GM12878 (cell line): ENCODE measurements around the gene SLC9A3. TPM values are rescaled to one million over a fixed set of nuclear protein-coding genes. Genes with fewer than 3 reads are reported as not detected.

Experiments
- ATAC-seq: fragments of 200-7000 bp; cut with Tn5 transposase; 3 replicates; pipeline ENCODE4 v1.9.1; 2020; ENCODE audit warnings: mild to moderate bottlenecking, moderate library complexity
- BruUV-seq: library from RNA; stranded (reverse); fragments of 400-500 nt; replicated peaks from 2 replicates; lab custom pipeline; 2021; lab: Mats Ljungman, UMichigan
- CTCF ChIA-PET: fragments of 300-600 bp; sonication (Branson Sonifier 250); formaldehyde crosslinking; extraction: SDS; loops from one replicate; lab custom pipeline; 2021; ENCODE audit warnings: inconsistent platforms; lab: Yijun Ruan, JAX
- POLR2A ChIA-PET: fragments of 350-600 bp; formaldehyde crosslinking; extraction: SDS; loops from one replicate; lab custom pipeline; 2021; ENCODE audit warnings: inconsistent platforms; lab: Charles Lee
- RAD21 ChIA-PET: fragments of 300-600 bp; sonication (Branson Sonifier 250); formaldehyde crosslinking; loops from one replicate; lab custom pipeline; 2023; ENCODE audit warnings: antibody characterized with exemption; ENCODE audit not compliant: unreplicated experiment; lab: Charles Lee
- SMC1A ChIA-PET: fragments of 300-600 bp; sonication (Branson Sonifier 250); formaldehyde crosslinking; loops from one replicate; lab custom pipeline; 2023; ENCODE audit not compliant: unreplicated experiment, uncharacterized antibody; lab: Charles Lee
- DNase-seq: peaks from one replicate; pipeline ENCODE4 v3.0.0-alpha.2; 2011; ENCODE audit warnings: low read depth, low spot score
- FAIRE-seq: peaks from 3 replicates; lab custom pipeline; 2011; peaks lifted over from hg19 to GRCh38; lab: Jason Lieb, UNC
- H2AFZ ChIP-seq: 2 replicates; pipeline ENCODE4 v1.6.0; 2011; ENCODE audit warnings: low read depth, low read length, control low read depth; ENCODE audit not compliant: control insufficient read depth
- H3K27ac ChIP-seq: 2 replicates; pipeline ENCODE4 v1.5.1; 2011; ENCODE audit warnings: control low read depth; ENCODE audit not compliant: control insufficient read depth, insufficient read depth
- H3K27me3 ChIP-seq, 2 experiments: replicated peaks in 1 of 2; 2 replicates each; pipeline versions ENCODE4 v1.6.0 to v1.6.1; 2011; ENCODE audit warnings: low read length in 1 of 2; ENCODE audit not compliant: control insufficient read depth in 2 of 2, insufficient read depth in 2 of 2
- H3K36me3 ChIP-seq, 2 experiments: 2 replicates each; pipeline ENCODE4 v1.5.1; 2011; ENCODE audit warnings: low read length in 1 of 2; ENCODE audit not compliant: control insufficient read depth in 2 of 2, insufficient read depth in 2 of 2
- H3K4me1 ChIP-seq: 2 replicates; pipeline ENCODE4 v1.6.1; 2011; ENCODE audit warnings: mild to moderate bottlenecking, low read length, moderate library complexity, mixed read lengths; ENCODE audit not compliant: control insufficient read depth, insufficient read depth
- H3K4me2 ChIP-seq: 2 replicates; pipeline ENCODE4 v1.6.0; 2011; ENCODE audit warnings: control low read depth; ENCODE audit not compliant: control insufficient read depth, insufficient read depth
- H3K4me3 ChIP-seq: fragments of 200-600 bp; sonication (generic); 2 replicates; pipeline ENCODE4 v1.5.1; 2016
- H3K79me2 ChIP-seq: 2 replicates; pipeline ENCODE4 v1.6.0; 2011; ENCODE audit warnings: low read length; ENCODE audit not compliant: control insufficient read depth, insufficient read depth
- H3K9ac ChIP-seq: 2 replicates; pipeline ENCODE4 v1.8.0; 2011; ENCODE audit warnings: low read length, control low read depth, mixed read lengths; ENCODE audit not compliant: control insufficient read depth, insufficient read depth
- H3K9me3 ChIP-seq: replicated peaks from 3 replicates; pipeline ENCODE4 v1.5.1; 2011; ENCODE audit warnings: mild to moderate bottlenecking, low read length; ENCODE audit not compliant: control insufficient read depth, insufficient read depth
- H4K20me1 ChIP-seq: 2 replicates; pipeline ENCODE4 v1.6.0; 2011; ENCODE audit not compliant: control insufficient read depth, insufficient read depth
- ATF3 ChIP-seq: IDR thresholded peaks from 2 replicates; pipeline ENCODE4 v1.6.1; 2011; ENCODE audit warnings: low read depth, mild to moderate bottlenecking, low read length, moderate library complexity, borderline replicate concordance; ENCODE audit errors: extremely low read depth
- CEBPB ChIP-seq, 2 experiments: fragments of 150-350 bp in 1 of 2; IDR thresholded peaks; 2 replicates each; pipeline ENCODE4 v1.6.1; 2012 to 2014; ENCODE audit warnings: low read depth in 2 of 2, low read length in 2 of 2, borderline replicate concordance in 1 of 2, inconsistent platforms in 1 of 2
- CHD2 ChIP-seq: IDR thresholded peaks from 2 replicates; pipeline ENCODE4 v1.6.1; 2011; ENCODE audit warnings: low read depth, low read length, improper control_type of control experiment, borderline replicate concordance
- FOXK2 ChIP-seq: fragments of 450-650 bp; IDR thresholded peaks from 2 replicates; pipeline ENCODE4 v1.6.1; 2017; ENCODE audit warnings: mild to moderate bottlenecking, moderate library complexity
- HDAC2 ChIP-seq: fragments of 200-600 bp; sonication (generic); IDR thresholded peaks from 2 replicates; pipeline ENCODE4 v1.6.1; 2017
- HDAC6 ChIP-seq: fragments of 200-600 bp; sonication (generic); IDR thresholded peaks from one replicate; pipeline ENCODE4 v1.8.0; 2017; ENCODE audit warnings: antibody characterized with exemption; ENCODE audit not compliant: unreplicated experiment
- HSF1 ChIP-seq: fragments of 150-350 bp; IDR thresholded peaks from 2 replicates; pipeline ENCODE4 v1.6.1; 2014; ENCODE audit warnings: mild to moderate bottlenecking, low read depth, low read length
- JUND ChIP-seq: IDR thresholded peaks from 2 replicates; pipeline ENCODE4 v1.6.1; 2012; ENCODE audit warnings: low read depth, mild to moderate bottlenecking, low read length, improper control_type of control experiment, moderate library complexity
- MYC ChIP-seq: IDR thresholded peaks from 2 replicates; pipeline ENCODE4 v1.6.1; 2011; ENCODE audit warnings: mild to moderate bottlenecking, low read length, moderate library complexity, inconsistent platforms; ENCODE audit not compliant: insufficient read depth, insufficient replicate concordance, insufficient read length, severe bottlenecking
- NFXL1 ChIP-seq: fragments of 450-650 bp; IDR thresholded peaks from 2 replicates; pipeline ENCODE4 v1.6.1; 2017; ENCODE audit warnings: antibody characterized with exemption, mild to moderate bottlenecking, borderline replicate concordance
- POLR2AphosphoS5 ChIP-seq: IDR thresholded peaks from 2 replicates; pipeline ENCODE4 v1.6.1; 2011; ENCODE audit warnings: mild to moderate bottlenecking, low read length, inconsistent platforms
- RAD51 ChIP-seq: fragments of 450-650 bp; IDR thresholded peaks from 2 replicates; pipeline ENCODE4 v1.6.1; 2016; ENCODE audit warnings: moderate library complexity, mild to moderate bottlenecking, inconsistent platforms
- RB1 ChIP-seq: fragments of 450-650 bp; formaldehyde crosslinking; IDR thresholded peaks from 2 replicates; pipeline ENCODE4 v1.6.1; 2017; ENCODE audit warnings: mild to moderate bottlenecking, borderline replicate concordance
- RFX5 ChIP-seq: IDR thresholded peaks from 2 replicates; pipeline ENCODE4 v1.6.1; 2011; ENCODE audit warnings: low read depth, low read length, improper control_type of control experiment
- RUNX3 ChIP-seq: IDR thresholded peaks from 2 replicates; pipeline ENCODE4 v1.6.1; 2012; ENCODE audit warnings: low read length, inconsistent platforms
- SMARCA5 ChIP-seq: fragments of 450-650 bp; IDR thresholded peaks from 2 replicates; pipeline ENCODE4 v1.6.1; 2017; ENCODE audit warnings: mild to moderate bottlenecking
- SP1 ChIP-seq: IDR thresholded peaks from one replicate; pipeline ENCODE4 v1.6.1; 2011; ENCODE audit warnings: low read depth, low read length
- WGBS: methylation state at CpG from one replicate; pipeline ENCODE4 v1.1.6; 2016; ENCODE audit warnings: low lambda C conversion rate; ENCODE audit not compliant: insufficient replicate concordance, insufficient coverage; ENCODE audit errors: missing lambda C conversion rate; 5-methylcytosine and 5-hydroxymethylcytosine counted together
- in situ Hi-C: fragments of 300-500 bp; cut with MboI; formaldehyde crosslinking; loops from 9 replicates; pipeline ENCODE4 v1.14.3; 2018; ENCODE audit warnings: mixed read lengths
- intact Hi-C: fragments of 100-400 bp; cut with micrococcal nuclease; formaldehyde crosslinking; loops from one replicate; pipeline ENCODE4 v1.14.2; 2022; ENCODE audit not compliant: unreplicated experiment
- polyA plus RNA-seq, 11 experiments: library from polyadenylated mRNA; depleted of rRNA in 4 of 11; unstranded in 6 of 11; stranded (reverse) in 5 of 11; fragments of >200 nt; fragmentation: Nextera tagmentation in 4 of 11; fragmentation: Illumina TruSeq in 1 of 11; extraction: Ambion mirVana in 4 of 11; extraction: Trizol in 1 of 11; gene quantifications; 1 replicate in 1 of 11; 2 replicates in 10 of 11; pipeline versions ENCODE4 v1.2.1 to v1.2.3, GENCODE V29; 2011 to 2016; ENCODE audit warnings: inconsistent platforms in 2 of 11, missing spikeins in 2 of 11, low read depth in 1 of 11
- total RNA-seq, 4 experiments: library from RNA; depleted of rRNA in 3 of 4; stranded (reverse); fragments of >200 nt in 3 of 4; fragmentation: Illumina TruSeq in 1 of 4; extraction: Trizol in 1 of 4; gene quantifications; 2 replicates each; pipeline versions ENCODE4 v1.2.1 to v1.2.3, GENCODE V29; 2013 to 2021
- TF ChIP-seq, protein P1 (sequence below): IDR thresholded peaks from 2 replicates; pipeline ENCODE4 v1.6.1; 2012; ENCODE audit warnings: low read depth, low read length, improper control_type of control experiment
- TF ChIP-seq, protein P2 (sequence below): fragments of 450-650 bp; conservative IDR thresholded peaks from 2 replicates; pipeline ENCODE4 v1.6.1; 2017; ENCODE audit warnings: mild to moderate bottlenecking, moderate library complexity

Gene SLC9A3
- total and polyA plus RNA-seq, 10 of the 15 experiments (the other 5 are each of a cell fraction or from before 2014, with no cell fraction given) = 0.04 to 5.2 (median 2.3) TPM; not detected in 1

DNA sequence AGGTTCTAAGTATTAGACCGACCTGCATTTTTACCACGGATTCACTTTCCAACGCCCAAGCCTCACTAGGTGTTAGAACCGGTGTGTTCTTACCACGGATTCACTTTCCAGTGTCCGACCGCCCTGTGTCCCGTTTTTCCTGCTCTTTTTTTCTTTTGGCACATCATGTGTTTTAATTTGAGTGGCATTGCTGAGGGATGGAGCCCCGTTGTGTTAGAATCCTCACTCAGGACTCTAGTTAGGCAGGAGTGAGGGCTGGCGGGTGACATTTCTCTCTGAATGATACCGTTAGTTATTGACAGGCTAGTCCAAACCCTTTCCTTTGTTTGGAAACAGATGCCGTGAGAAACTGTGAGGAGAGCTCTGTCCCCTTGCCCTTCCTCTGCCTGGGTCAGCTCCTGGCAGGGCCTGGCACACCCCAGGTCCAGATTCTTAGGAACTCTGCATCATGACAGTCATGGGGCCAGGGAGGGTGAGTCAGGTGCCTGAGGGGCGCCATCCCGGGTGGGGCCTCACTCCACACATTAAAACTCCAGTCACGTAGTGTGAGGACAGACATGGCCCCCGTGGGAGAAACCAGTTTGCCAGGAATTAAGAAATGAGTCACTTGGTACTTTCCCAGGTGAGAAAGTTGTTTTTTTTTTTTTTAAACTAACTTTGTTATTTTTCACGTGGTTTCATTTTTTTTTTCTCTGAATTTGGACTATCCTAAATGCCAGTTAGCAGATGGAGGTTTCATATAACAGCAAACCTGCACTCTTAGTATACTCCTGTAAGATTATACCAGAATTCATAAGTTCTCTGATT is 65.5 kb downstream of the SLC9A3 start:
- no peak overlapping the region for H3K4me3 ChIP-seq
- WGBS = 65% methylated on average over 17 of the region's 17 CpGs
- H2AFZ ChIP-seq = peak overlapping the region; percentile 28; the same call in 1 of the 2 replicates
- ChIA-PET CTCF (interaction anchor here (1.7 to 3.0 kb wide), 2 partner anchors 13 to 142 kb away, joined by 4 to 13 read pairs; no protein-coding TSS in a partner anchor), SMC1A (interaction anchor here (1.4 kb wide), 1 partner anchor 12 kb away, joined by 5 read pairs; no protein-coding TSS in a partner anchor), RAD21 (interaction anchor here (0.9 to 1.7 kb wide), 4 partner anchors 10 to 142 kb away, joined by 3 to 8 read pairs (median 4); no protein-coding TSS in a partner anchor), POLR2A (interaction anchor here (3.4 kb wide), 1 partner anchor 14 kb away, joined by 17 read pairs; no protein-coding TSS in a partner anchor)
- intact Hi-C loops = no loop called here
- ATAC-seq = peak; percentile 92
- no peaks in the 10 kb centered on the region for H3K27me3 ChIP-seq
- in situ Hi-C loops = no loop called here
- peak overlapping the region; percentile 78 for H3K4me2 ChIP-seq
- peaks cover 22% of the 10 kb centered on the region for H3K79me2 ChIP-seq
- peak overlapping the region; percentile 91 for H3K27ac ChIP-seq
- peak; percentile 56 for DNase-seq
- BruUV-seq = no TSS peak
- H3K4me1 ChIP-seq = peaks cover 7% of the 10 kb centered on the region
- no peaks in the 10 kb centered on the region; the same call in 1 of the 3 replicates for H3K9me3 ChIP-seq
- H4K20me1 ChIP-seq = no peaks in the 10 kb centered on the region
- FAIRE-seq = peak; percentile 64
- H3K9ac ChIP-seq = peak overlapping the region; percentile 49
- H3K36me3 ChIP-seq = peaks cover 33 to 36% of the 10 kb centered on the region in 2 experiments; a peak in 3 of 4 replicates
- TF ChIP-seq HSF1 (no peak), HDAC2 (no peak), SP1 (no peak), RB1 (no peak), POLR2AphosphoS5 (no peak), SMARCA5 (peak; percentile 46; the same call in 1 of the 2 replicates), NFXL1 (no peak), ATF3 (no peak), CEBPB (IDR thresholded peaks at IDR 0.05; ENCODE audit: borderline replicate concordance in 1 of 2, low read depth in 2 of 2, low read length in 2 of 2) (no peak), MYC (no peak), CHD2 (0 out of 2 replicates have a peak, but pooled peaks have one; percentile 18), FOXK2 (no peak), RUNX3 (peak; percentile 65), RAD51 (peak; percentile 77), HDAC6 (no peak), RFX5 (no peak), JUND (peak; percentile 64; the same call in 1 of the 2 replicates)
- TF ChIP-seq, protein P1, sequence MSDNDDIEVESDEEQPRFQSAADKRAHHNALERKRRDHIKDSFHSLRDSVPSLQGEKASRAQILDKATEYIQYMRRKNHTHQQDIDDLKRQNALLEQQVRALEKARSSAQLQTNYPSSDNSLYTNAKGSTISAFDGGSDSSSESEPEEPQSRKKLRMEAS = no peak
- TF ChIP-seq, protein P2, sequence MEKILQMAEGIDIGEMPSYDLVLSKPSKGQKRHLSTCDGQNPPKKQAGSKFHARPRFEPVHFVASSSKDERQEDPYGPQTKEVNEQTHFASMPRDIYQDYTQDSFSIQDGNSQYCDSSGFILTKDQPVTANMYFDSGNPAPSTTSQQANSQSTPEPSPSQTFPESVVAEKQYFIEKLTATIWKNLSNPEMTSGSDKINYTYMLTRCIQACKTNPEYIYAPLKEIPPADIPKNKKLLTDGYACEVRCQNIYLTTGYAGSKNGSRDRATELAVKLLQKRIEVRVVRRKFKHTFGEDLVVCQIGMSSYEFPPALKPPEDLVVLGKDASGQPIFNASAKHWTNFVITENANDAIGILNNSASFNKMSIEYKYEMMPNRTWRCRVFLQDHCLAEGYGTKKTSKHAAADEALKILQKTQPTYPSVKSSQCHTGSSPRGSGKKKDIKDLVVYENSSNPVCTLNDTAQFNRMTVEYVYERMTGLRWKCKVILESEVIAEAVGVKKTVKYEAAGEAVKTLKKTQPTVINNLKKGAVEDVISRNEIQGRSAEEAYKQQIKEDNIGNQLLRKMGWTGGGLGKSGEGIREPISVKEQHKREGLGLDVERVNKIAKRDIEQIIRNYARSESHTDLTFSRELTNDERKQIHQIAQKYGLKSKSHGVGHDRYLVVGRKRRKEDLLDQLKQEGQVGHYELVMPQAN = no peak
